OCI-LY1 (cell line): ENCODE measurements around the gene FNTB.

Experiments used
- EZH2 ChIP-seq: fragments of 200-600 bp; sonication (generic), shearing (Covaris generic); IDR thresholded peaks from 2 replicates; pipeline ENCODE4 v1.8.0; 2017; ENCODE audit warnings: borderline replicate concordance, mixed run types, mild to moderate bottlenecking, antibody characterized with exemption, low read length, moderate library complexity, mixed read lengths
- TF ChIP-seq, protein P1 (sequence below): fragments of 200-600 bp; sonication (generic), shearing (Covaris generic); IDR thresholded peaks from 2 replicates; pipeline ENCODE4 v1.5.1; 2017; ENCODE audit warnings: mild to moderate bottlenecking, antibody characterized with exemption, low read length, moderate library complexity, mixed read lengths

GRCh38 chr14:65038966-65039365, 52.3 kb downstream of the FNTB start:
- TF ChIP-seq, protein P1, sequence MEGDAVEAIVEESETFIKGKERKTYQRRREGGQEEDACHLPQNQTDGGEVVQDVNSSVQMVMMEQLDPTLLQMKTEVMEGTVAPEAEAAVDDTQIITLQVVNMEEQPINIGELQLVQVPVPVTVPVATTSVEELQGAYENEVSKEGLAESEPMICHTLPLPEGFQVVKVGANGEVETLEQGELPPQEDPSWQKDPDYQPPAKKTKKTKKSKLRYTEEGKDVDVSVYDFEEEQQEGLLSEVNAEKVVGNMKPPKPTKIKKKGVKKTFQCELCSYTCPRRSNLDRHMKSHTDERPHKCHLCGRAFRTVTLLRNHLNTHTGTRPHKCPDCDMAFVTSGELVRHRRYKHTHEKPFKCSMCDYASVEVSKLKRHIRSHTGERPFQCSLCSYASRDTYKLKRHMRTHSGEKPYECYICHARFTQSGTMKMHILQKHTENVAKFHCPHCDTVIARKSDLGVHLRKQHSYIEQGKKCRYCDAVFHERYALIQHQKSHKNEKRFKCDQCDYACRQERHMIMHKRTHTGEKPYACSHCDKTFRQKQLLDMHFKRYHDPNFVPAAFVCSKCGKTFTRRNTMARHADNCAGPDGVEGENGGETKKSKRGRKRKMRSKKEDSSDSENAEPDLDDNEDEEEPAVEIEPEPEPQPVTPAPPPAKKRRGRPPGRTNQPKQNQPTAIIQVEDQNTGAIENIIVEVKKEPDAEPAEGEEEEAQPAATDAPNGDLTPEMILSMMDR, result no peak
- TF ChIP-seq EZH2, result no peak
